IMR-90 (cell line): Measurements from ENCODE around the gene ABHD1. TPM values are rescaled to one million over a fixed set of nuclear protein-coding genes. Genes with fewer than 3 reads are reported as not detected.

Source experiments
- ATAC-seq: fragments of 200-7000 bp; cut with Tn5 transposase; 2 replicates; pipeline ENCODE4 v1.9.1; 2020; ENCODE audit warnings: low read depth, mild to moderate bottlenecking, moderate library complexity
- BruUV-seq: library from RNA; stranded (reverse); fragments of 400-500 nt; replicated peaks from 2 replicates; lab custom pipeline; 2021; lab: Mats Ljungman, UMichigan
- CTCF ChIA-PET: fragments of 300-600 bp; formaldehyde crosslinking; extraction: SDS; loops from one replicate; lab custom pipeline; 2021; ENCODE audit warnings: antibody characterized with exemption; lab: Yijun Ruan, JAX
- POLR2A ChIA-PET: fragments of 300-600 bp; sonication (Branson Sonifier 250); formaldehyde crosslinking; loops from one replicate; lab custom pipeline; 2022; ENCODE audit warnings: antibody characterized with exemption; ENCODE audit not compliant: unreplicated experiment; lab: Charles Lee
- DNase-seq: peaks from one replicate; pipeline ENCODE4 v3.0.0; 2013
- H2AFZ ChIP-seq: replicated peaks from 2 replicates; pipeline ENCODE3; 2013; ENCODE audit warnings: low read length, mild to moderate bottlenecking; ENCODE audit not compliant: poor library complexity
- H2AK5ac ChIP-seq: 2 replicates; pipeline ENCODE4 v1.6.1; 2013; ENCODE audit warnings: low read depth, low read length, inconsistent platforms
- H2AK9ac ChIP-seq: replicated peaks from 2 replicates; pipeline ENCODE3; 2013; ENCODE audit warnings: mild to moderate bottlenecking, low read depth, low read length, moderate library complexity; ENCODE audit not compliant: poor library complexity
- H2BK120ac ChIP-seq: 2 replicates; pipeline ENCODE4 v1.6.1; 2013; ENCODE audit warnings: low read depth, low read length, inconsistent platforms
- H2BK15ac ChIP-seq: 3 replicates; pipeline ENCODE4 v1.6.1; 2013; ENCODE audit warnings: low read depth, low read length, inconsistent platforms
- H2BK20ac ChIP-seq: 2 replicates; pipeline ENCODE4 v1.6.1; 2013; ENCODE audit warnings: low read depth, mild to moderate bottlenecking, inconsistent platforms, low read length, moderate library complexity
- H2BK5ac ChIP-seq: 2 replicates; pipeline ENCODE4 v1.6.1; 2013; ENCODE audit warnings: mild to moderate bottlenecking, low read depth, low read length, inconsistent platforms; ENCODE audit not compliant: poor library complexity, severe bottlenecking
- H3K14ac ChIP-seq: replicated peaks from 2 replicates; pipeline ENCODE4 v1.6.1; 2013; ENCODE audit warnings: low read depth, low read length, inconsistent platforms
- H3K18ac ChIP-seq: 2 replicates; pipeline ENCODE4 v1.6.1; 2013; ENCODE audit warnings: low read depth, low read length, control low read depth
- H3K23ac ChIP-seq: 2 replicates; pipeline ENCODE4 v1.6.1; 2013; ENCODE audit warnings: low read depth, low read length, inconsistent platforms
- H3K27ac ChIP-seq: 2 replicates; pipeline ENCODE4 v1.5.1; 2013; ENCODE audit warnings: mild to moderate bottlenecking, control low read depth, low read length; ENCODE audit not compliant: insufficient read depth
- H3K27me3 ChIP-seq: 2 replicates; pipeline ENCODE4 v1.6.1; 2013; ENCODE audit warnings: low read length; ENCODE audit not compliant: control insufficient read depth, insufficient read depth
- H3K36me3 ChIP-seq: 2 replicates; pipeline ENCODE4 v1.6.1; 2013; ENCODE audit warnings: low read length, mixed read lengths; ENCODE audit not compliant: control insufficient read depth, insufficient read depth
- H3K4ac ChIP-seq: 2 replicates; pipeline ENCODE4 v1.6.1; 2013; ENCODE audit warnings: low read depth, low read length, inconsistent platforms
- H3K4me1 ChIP-seq: 2 replicates; pipeline ENCODE4 v1.6.1; 2013; ENCODE audit warnings: low read length, mixed read lengths; ENCODE audit not compliant: control insufficient read depth, insufficient read depth
- H3K4me2 ChIP-seq: 2 replicates; pipeline ENCODE4 v1.6.1; 2013; ENCODE audit warnings: low read depth, mild to moderate bottlenecking, control low read depth, low read length, moderate library complexity
- H3K4me3 ChIP-seq: 2 replicates; pipeline ENCODE4 v1.5.1; 2013; ENCODE audit warnings: low read depth, mild to moderate bottlenecking, control low read depth, low read length, moderate library complexity; ENCODE audit not compliant: insufficient read depth
- H3K56ac ChIP-seq: 2 replicates; pipeline ENCODE4 v1.6.1; 2013; ENCODE audit warnings: low read length, inconsistent platforms; ENCODE audit not compliant: insufficient read depth; ENCODE audit errors: extremely low read depth
- H3K79me1 ChIP-seq, 2 experiments: 2 replicates each; pipeline ENCODE4 v1.6.1; 2013; ENCODE audit warnings: low read length in 2 of 2, inconsistent platforms in 1 of 2, low read depth in 1 of 2
- H3K9ac ChIP-seq: 2 replicates; pipeline ENCODE4 v1.6.1; 2013; ENCODE audit warnings: low read depth, low read length, control low read depth
- H3K9me1 ChIP-seq: 2 replicates; pipeline ENCODE4 v1.6.1; 2013; ENCODE audit warnings: low read length, inconsistent platforms; ENCODE audit not compliant: insufficient read depth
- H3K9me3 ChIP-seq: 2 replicates; pipeline ENCODE4 v1.6.1; 2013; ENCODE audit warnings: low read length; ENCODE audit not compliant: control insufficient read depth, insufficient read depth
- H4K20me1 ChIP-seq: 2 replicates; pipeline ENCODE4 v1.6.1; 2013; ENCODE audit warnings: low read length, inconsistent platforms; ENCODE audit not compliant: insufficient read depth
- H4K5ac ChIP-seq: 2 replicates; pipeline ENCODE4 v1.6.1; 2013; ENCODE audit warnings: mild to moderate bottlenecking, low read depth, low read length, control low read depth
- H4K8ac ChIP-seq, 2 experiments: 2 replicates each; pipeline ENCODE4 v1.6.1; 2013; ENCODE audit warnings: low read depth in 2 of 2, low read length in 2 of 2, control low read depth in 1 of 2, inconsistent platforms in 1 of 2
- H4K91ac ChIP-seq: 2 replicates; pipeline ENCODE4 v1.6.1; 2013; ENCODE audit warnings: low read depth, low read length, inconsistent platforms; ENCODE audit not compliant: insufficient read depth
- BHLHE40 ChIP-seq: fragments of 150-350 bp; IDR thresholded peaks from 2 replicates; pipeline ENCODE4 v1.6.1; 2016; ENCODE audit warnings: mild to moderate bottlenecking, low read depth, low read length
- CEBPB ChIP-seq: IDR thresholded peaks from 2 replicates; pipeline ENCODE4 v1.6.1; 2012; ENCODE audit warnings: low read depth, low read length, improper control_type of control experiment
- CHD1 ChIP-seq: IDR thresholded peaks from 2 replicates; pipeline ENCODE4 v1.6.1; 2012; ENCODE audit warnings: low read depth, low read length, improper control_type of control experiment
- CTCF ChIP-seq: conservative IDR thresholded peaks from 2 replicates; pipeline ENCODE4 v1.5.1; 2012; ENCODE audit warnings: mild to moderate bottlenecking, low read depth, low read length, improper control_type of control experiment
- ELK1 ChIP-seq: fragments of 150-350 bp; IDR thresholded peaks from 2 replicates; pipeline ENCODE4 v1.6.1; 2016; ENCODE audit warnings: low read depth, mild to moderate bottlenecking, low read length, moderate library complexity, borderline replicate concordance
- FOS ChIP-seq: fragments of 150-350 bp; IDR thresholded peaks from 2 replicates; pipeline ENCODE4 v1.6.1; 2016; ENCODE audit warnings: low read depth, low read length
- MAFK ChIP-seq: IDR thresholded peaks from 2 replicates; pipeline ENCODE4 v1.6.1; 2012; ENCODE audit warnings: low read depth, low read length, improper control_type of control experiment
- MAZ ChIP-seq: IDR thresholded peaks from 2 replicates; pipeline ENCODE4 v1.6.1; 2012; ENCODE audit warnings: low read depth, mild to moderate bottlenecking, low read length, improper control_type of control experiment, moderate library complexity, borderline replicate concordance
- MXI1 ChIP-seq: IDR thresholded peaks from 2 replicates; pipeline ENCODE4 v1.6.1; 2012; ENCODE audit warnings: low read depth, mild to moderate bottlenecking, low read length, moderate library complexity, borderline replicate concordance
- NFE2L2 ChIP-seq: fragments of 150-350 bp; IDR thresholded peaks from 2 replicates; pipeline ENCODE4 v1.6.1; 2016; ENCODE audit warnings: low read depth, mild to moderate bottlenecking, low read length
- POLR2A ChIP-seq: IDR thresholded peaks from 2 replicates; pipeline ENCODE4 v1.6.1; 2012; ENCODE audit warnings: mild to moderate bottlenecking, low read depth, low read length
- RAD21 ChIP-seq: IDR thresholded peaks from 2 replicates; pipeline ENCODE4 v1.6.1; 2012; ENCODE audit warnings: low read length, improper control_type of control experiment
- RCOR1 ChIP-seq: IDR thresholded peaks from 2 replicates; pipeline ENCODE4 v1.6.1; 2012; ENCODE audit warnings: mild to moderate bottlenecking, low read length, improper control_type of control experiment; ENCODE audit not compliant: insufficient replicate concordance
- RFX5 ChIP-seq: IDR thresholded peaks from 2 replicates; pipeline ENCODE4 v1.8.0; 2012; ENCODE audit warnings: low read depth, mild to moderate bottlenecking, low read length, moderate library complexity
- SMC3 ChIP-seq: fragments of 150-350 bp; IDR thresholded peaks from 2 replicates; pipeline ENCODE4 v1.6.1; 2016; ENCODE audit warnings: low read depth, mild to moderate bottlenecking, antibody characterized with exemption, low read length, moderate library complexity
- WGBS, 2 experiments: methylation state at CpG; one replicate each; pipeline versions ENCODE4 v1.1.5 to v1.1.7; 2013; ENCODE audit warnings: missing lambda C conversion rate in 2 of 2; ENCODE audit not compliant: insufficient read length in 1 of 2; ENCODE audit errors: extremely low coverage in 2 of 2; 5-methylcytosine and 5-hydroxymethylcytosine counted together
- dilution Hi-C: fragments of 300-500 bp; cut with HindIII; formaldehyde crosslinking; loops from one replicate; pipeline ENCODE4 v1.14.3; 2018; ENCODE audit warnings: low sequenced_read_pairs; ENCODE audit not compliant: unreplicated experiment
- in situ Hi-C: fragments of 300-500 bp; cut with MboI; formaldehyde crosslinking; loops from 3 replicates; pipeline ENCODE4 v1.14.3; 2019; ENCODE audit warnings: low sequenced_read_pairs, inconsistent platforms, mixed read lengths
- intact Hi-C: fragments of 100-400 bp; cut with micrococcal nuclease; formaldehyde crosslinking; loops from 2 replicates; pipeline ENCODE4 v1.10.0; 2022
- polyA plus RNA-seq, 3 experiments: library from polyadenylated mRNA; depleted of rRNA; stranded (reverse); fragments of >200 nt; gene quantifications; 2 replicates each; pipeline ENCODE4 v1.2.3, GENCODE V29; 2012; ENCODE audit warnings: low replicate concordance in 1 of 3
- total RNA-seq: library from RNA; depleted of rRNA; stranded (reverse); fragments of >200 nt; gene quantifications from 2 replicates; pipeline ENCODE4 v1.2.3, GENCODE V29; 2012
- TF ChIP-seq, protein P1 (sequence below): fragments of 150-350 bp; IDR thresholded peaks from 2 replicates; pipeline ENCODE4 v1.6.1; 2017; ENCODE audit warnings: mild to moderate bottlenecking, antibody characterized with exemption, low read length, low read depth

Gene ABHD1
- total and polyA plus RNA-seq, 2 of the 4 experiments (the other 2 are of a cell fraction) = 0.24 TPM; not detected in 1

DNA sequence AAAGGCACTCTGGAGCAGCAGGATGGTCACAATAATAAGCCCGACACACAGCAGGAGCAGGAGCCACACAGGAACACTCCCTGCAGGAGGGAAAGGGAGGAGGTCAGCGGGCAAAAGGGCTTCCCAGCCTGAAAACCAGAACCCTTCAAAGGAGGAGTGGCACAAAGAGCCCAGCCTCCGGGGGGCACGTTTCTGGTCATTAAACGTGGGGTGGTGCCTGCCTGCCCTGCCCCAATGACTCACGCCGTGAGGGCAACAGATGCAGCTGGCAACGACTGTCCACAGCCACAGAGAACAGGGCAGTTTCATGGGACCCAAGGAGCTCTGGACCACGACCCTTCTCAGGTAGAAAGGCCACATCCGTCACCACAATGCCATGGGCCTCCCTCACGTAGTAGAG is 7.8 kb downstream of the ABHD1 start:
- Histone ChIP-seq H3K56ac (no peak overlapping the region), H4K5ac (no peak overlapping the region), H3K79me1 (peaks cover 14 to 27% of the 10 kb centered on the region in 2 experiments), H2BK5ac (no peak overlapping the region), H4K20me1 (peaks cover 15% of the 10 kb centered on the region), H3K27ac (no peak overlapping the region), H2AK5ac (no peak overlapping the region), H4K91ac (no peak overlapping the region), H3K4ac (no peak overlapping the region), H2BK20ac (no peak overlapping the region), H3K4me1 (peaks cover 9% of the 10 kb centered on the region), H2BK15ac (no peak overlapping the region), H2AK9ac (no peak overlapping the region), H3K23ac (no peak overlapping the region), H3K18ac (no peak overlapping the region), H3K9me1 (peaks cover 14% of the 10 kb centered on the region), H3K27me3 (no peaks in the 10 kb centered on the region), H3K4me2 (no peak overlapping the region), H3K9ac (no peak overlapping the region), H3K36me3 (peaks cover 34% of the 10 kb centered on the region), H3K4me3 (no peak overlapping the region), H3K14ac (no peak overlapping the region), H4K8ac (no peak overlapping the region), H2AFZ (no peak overlapping the region), H2BK120ac (no peak overlapping the region), H3K9me3 (no peaks in the 10 kb centered on the region)
- 92% methylated on average over 7 of the region's 11 CpGs; no CpG with 5 or more reads in 1 of the 2 experiments for WGBS, 2 experiments
- no peak for DNase-seq
- ATAC-seq = no peak
- CTCF ChIA-PET = no interaction called here
- dilution Hi-C loops (no loop called here), in situ Hi-C loops (no loop called here), intact Hi-C loops (no loop called here)
- BruUV-seq = no TSS peak
- POLR2A ChIA-PET = no interaction called here
- TF ChIP-seq ELK1 = no peak
- no peak for TF ChIP-seq CEBPB
- TF ChIP-seq MAZ = no peak
- no peak for TF ChIP-seq RCOR1
- TF ChIP-seq POLR2A = no peak
- no peak for TF ChIP-seq MXI1
- no peak for TF ChIP-seq NFE2L2
- no peak for TF ChIP-seq SMC3
- TF ChIP-seq FOS = no peak
- no peak for TF ChIP-seq RAD21
- no peak for TF ChIP-seq RFX5
- TF ChIP-seq BHLHE40 = no peak
- no peak for TF ChIP-seq MAFK
- TF ChIP-seq, protein P1, sequence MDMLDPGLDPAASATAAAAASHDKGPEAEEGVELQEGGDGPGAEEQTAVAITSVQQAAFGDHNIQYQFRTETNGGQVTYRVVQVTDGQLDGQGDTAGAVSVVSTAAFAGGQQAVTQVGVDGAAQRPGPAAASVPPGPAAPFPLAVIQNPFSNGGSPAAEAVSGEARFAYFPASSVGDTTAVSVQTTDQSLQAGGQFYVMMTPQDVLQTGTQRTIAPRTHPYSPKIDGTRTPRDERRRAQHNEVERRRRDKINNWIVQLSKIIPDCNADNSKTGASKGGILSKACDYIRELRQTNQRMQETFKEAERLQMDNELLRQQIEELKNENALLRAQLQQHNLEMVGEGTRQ = no peak
- no peak for TF ChIP-seq CTCF
- no peak for TF ChIP-seq CHD1
